GM19463 (cell line): Measurements from ENCODE around the gene TAX1BP1.

Experiments used
- ATAC-seq: cut with Tn5 transposase; IDR thresholded peaks from one replicate; pipeline ENCODE4 v1.9.1; 2021; ENCODE audit warnings: mild to moderate bottlenecking, moderate library complexity; ENCODE audit not compliant: unreplicated experiment

TAX1BP1 gene

DNA sequence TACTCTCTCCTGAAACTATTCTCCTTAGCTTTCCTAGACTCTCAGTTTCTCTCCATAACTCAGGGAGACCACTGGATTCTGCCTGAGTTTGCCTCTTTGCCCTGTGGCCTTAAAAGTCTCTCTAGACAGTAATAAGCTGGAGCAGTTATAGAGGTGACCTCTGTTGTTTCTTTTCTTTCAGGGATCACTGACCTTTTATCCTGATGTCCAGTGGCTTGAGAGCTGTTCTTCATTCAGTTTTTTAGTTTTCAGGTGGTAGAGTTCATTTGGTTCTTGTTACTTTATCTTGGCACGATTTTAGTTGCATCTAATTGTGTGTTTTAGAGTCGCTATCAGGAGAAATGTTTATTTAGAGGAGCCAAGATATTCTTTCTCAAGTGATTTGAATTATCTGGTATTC lies 37.7 kb downstream of the TAX1BP1 start:
- ATAC-seq, result no peak

DNA sequence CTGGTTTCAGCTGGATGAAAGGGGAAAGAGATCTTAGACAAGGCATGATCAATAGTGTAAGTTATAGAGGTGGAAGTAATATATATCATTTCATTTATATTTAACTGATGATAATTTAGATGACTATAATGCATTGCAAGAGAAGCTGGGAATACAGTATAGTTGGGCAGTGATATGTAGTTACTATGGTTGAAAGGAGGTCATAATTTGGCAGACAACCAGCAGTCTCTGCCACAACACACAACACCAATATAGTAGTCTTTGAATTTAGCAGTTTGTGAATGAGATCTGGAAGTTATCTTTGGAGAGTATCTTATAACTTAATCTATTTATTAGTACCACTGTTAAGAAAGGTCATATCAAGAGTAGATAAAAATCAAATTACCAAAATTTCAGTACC lies 39.9 kb downstream of the TAX1BP1 start:
- ATAC-seq, result no peak

DNA sequence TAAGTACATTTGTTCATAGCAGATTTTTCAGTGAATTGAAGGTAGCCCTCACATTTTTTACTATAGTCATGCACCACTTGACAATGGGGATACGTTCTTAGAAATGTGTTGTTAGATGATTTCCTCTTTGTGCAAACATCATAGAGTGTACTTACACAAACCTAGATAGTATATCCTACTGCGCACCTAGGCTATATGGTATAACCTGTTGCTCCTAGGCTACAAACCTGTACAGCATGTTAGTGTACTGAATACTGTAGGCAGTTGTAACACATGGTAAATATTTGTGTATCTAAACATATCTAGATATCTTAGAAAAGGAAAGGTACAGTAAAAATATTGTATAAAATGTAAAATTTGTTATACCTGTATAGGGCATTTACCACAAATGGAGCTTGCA lies 41.2 kb downstream of the TAX1BP1 start:
- no peak for ATAC-seq

DNA sequence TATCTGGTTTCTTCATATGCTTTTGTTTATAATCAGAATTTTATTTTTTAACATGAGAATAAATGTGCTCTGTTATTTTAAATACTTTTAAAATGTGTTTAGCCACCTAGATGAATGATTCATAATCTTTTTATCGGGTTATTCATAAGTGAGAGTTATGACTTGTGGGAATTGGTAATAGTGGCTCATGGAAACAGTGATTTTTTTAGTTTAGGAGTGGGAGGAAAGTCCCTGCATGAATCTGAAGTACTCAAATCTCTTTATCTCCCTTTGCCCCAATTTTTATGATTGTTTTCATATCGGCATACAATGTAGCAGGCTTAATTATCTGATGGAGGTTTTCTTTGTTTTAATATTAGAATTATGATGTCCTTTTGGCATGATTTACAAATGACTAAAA lies 42.9 kb downstream of the TAX1BP1 start:
- no peak for ATAC-seq

DNA sequence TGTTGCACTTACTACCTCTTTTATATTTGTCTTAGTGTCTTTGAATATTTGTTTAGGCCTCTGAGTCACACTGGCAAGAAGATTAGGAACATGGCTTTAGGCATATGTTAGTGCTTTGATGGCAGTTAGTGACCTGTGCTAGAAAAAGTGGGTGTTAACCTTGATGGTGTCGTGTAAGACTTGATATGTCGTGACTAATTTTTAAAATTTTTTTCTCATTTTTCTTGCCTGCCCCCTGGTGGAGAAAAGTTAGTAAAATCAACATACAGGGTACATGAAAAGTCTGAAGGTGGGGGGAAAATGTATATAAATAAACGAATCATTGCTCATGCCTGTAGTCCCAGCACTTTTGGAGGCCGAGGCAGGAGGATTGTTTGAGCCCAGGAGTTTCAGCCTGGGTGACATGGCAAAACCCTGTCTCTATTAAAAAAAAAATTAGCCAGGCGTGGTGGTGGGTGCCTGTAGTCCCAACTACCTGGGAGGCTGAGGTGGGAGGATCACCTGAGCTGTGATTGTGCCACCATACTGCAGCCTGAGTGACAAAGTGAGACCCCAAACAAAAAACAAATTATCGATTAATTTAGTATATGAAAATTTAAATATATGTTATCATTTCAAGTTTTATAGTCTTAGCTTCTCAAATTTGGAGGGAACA lies 44.6 kb downstream of the TAX1BP1 start:
- ATAC-seq, result no peak

DNA sequence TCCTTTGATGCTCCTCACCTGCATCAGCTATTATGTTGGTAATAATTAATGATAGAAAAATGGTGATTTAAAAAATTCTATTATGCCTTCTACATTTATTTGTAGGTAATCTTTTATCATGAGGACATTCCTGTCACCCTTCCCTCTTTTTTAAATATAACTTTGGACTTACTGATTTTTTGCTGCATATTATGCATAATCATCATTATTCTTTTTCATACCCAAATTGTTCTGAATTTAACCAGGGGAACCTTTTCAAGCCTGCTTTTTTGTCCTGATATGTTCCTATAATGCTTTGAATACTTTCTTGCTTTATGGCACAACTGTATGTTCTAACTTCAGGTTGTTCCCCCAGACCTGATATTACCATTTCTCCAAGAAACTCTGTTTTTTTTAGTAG lies 48.5 kb downstream of the TAX1BP1 start:
- no peak for ATAC-seq

DNA sequence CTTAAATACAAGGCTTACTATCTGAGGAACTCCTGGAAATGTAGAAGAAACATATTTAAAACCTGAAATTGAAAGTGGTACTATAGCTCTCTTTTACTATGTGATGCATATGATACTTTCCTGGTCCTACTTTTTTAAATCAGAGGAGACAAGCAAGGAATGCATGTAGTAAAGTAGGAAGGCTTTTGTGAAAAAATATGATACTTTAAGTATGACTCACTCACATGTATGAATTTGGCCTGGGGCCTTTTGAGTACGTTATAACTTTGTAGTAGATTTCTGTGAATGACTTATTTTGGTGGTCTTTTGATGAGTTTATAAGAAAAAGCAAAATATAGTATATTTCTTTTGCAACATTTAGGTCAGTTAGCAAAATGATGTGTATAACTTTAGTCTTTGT lies 53.8 kb downstream of the TAX1BP1 start:
- ATAC-seq, result no peak

DNA sequence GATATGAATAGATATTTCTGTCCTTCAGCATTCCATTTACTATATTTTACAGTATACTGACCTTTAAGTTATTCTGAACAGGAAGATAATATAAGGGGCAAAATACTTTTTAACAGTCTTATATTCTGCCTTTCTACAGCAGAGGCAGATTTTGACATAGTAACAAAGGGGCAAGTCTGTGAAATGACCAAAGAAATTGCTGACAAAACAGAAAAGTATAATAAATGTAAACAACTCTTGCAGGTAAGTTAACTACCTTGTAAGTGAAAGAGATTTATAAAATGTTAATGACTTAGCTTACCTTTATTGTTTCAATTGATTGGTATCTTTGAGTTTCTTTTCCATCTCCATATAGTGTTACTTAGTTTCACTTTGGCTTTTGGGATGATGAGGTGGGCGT lies 56.0 kb downstream of the TAX1BP1 start:
- no peak for ATAC-seq

DNA sequence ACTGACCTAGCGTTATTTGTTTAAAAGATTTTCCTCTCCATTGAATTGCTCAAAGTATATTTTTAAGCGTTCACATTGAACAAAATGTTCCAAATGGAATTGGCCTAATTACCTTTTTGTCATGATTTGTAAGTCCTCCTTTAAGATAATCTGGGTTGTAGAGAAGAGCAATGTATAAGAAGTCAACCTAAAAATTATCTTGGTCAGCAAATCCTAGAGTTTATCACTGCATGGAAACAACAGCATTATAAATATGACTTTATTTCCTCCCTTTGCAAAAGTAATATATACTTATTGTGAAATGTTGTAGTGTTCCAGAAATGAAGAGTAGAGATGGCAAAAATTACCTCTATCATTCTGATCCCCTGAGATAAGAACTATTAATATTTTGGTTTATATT lies 59.2 kb downstream of the TAX1BP1 start:
- no peak for ATAC-seq

DNA sequence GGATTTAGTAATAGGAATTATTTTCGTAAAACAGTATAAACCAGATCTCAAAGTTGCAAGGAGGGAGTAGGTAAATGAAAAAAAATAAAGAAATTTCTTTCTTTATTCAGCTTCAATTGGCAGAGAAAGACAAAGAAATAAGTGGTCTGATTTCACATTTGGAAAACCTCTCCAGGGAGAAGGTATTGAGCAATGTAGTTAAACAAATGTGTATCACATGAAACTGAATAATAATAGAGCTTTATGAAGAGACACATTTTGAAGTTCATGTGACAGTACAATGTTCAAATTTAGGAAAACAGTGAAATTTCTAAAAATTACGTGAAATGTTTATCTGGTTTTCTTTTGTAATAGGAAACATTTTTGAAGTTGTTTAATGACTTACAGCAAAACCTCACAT lies 63.0 kb downstream of the TAX1BP1 start:
- ATAC-seq, result no peak

DNA sequence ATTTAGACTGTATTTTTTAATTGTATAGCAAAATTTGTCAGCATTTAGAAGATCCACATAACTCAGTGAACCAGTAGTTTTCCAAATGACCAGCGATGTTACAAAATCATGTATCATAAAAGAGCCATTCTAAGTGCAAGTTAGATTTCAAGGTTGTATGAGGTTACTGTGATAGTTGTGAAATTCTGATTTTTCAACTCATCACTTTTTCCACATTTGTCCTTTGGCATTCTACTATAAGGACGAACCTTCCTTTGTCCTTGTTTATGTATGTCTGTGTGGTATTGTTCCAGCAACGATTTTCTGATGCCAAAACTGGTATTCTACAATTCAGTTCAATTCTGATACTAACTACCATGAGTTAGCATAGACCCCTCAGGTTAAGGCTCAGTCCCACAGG lies 64.2 kb downstream of the TAX1BP1 start:
- ATAC-seq, result no peak

DNA sequence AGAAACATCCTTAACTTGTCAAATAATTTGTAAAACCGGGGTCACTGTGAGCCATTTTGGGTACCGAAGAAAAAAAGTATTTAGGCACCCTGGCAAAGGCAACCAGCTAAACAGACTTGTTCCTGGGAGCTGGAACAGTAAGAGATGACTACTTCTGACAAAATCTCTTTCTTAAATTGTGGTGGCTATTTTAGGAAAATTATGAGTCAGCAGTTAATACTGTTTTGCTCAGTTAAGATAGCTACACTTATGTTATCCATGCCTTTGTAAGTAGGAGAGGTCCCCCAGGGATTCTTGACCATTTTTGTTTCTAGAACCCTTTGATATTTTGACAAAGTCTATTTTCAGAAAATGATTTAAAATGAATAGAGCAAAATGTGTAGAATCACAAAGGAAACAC lies 68.7 kb downstream of the TAX1BP1 start:
- no peak for ATAC-seq

DNA sequence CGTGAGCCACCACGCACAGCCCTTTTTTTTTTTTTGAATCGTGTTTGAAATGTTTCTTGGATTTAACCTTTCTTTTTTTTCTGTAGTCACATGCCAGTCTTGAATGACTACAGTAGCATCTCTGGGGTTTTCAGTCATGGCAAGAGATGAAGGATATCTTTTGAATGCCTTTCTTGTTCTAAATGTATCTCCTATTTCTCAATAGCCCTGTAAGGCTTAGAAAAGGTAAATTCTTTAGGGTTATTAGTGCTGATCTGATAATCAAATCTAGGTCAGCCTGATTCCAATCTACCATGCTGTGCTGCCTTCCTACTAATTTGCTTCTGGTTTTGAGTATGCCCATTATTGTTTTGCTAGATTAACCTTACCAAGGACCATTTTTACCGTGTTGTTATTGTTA lies 70.2 kb downstream of the TAX1BP1 start:
- ATAC-seq, result no peak

DNA sequence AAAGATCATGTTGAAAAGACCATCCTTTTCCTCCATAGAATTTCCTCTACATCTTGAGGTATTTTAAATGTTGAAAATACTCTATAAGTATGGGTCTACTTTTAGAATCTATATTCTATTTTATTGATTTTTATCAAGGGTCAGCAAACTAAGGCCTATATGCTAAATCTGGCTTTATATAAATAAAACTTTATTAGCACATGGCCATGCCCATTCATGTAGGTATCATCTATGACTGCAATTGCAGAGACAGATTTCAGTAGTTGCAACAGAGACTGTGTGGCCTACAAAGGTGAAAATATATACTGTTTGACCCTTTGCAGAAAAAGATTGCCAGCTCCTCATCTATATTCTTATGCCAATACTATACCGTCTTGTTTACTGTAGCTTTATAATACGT lies 72.7 kb downstream of the TAX1BP1 start:
- ATAC-seq, result no peak

DNA sequence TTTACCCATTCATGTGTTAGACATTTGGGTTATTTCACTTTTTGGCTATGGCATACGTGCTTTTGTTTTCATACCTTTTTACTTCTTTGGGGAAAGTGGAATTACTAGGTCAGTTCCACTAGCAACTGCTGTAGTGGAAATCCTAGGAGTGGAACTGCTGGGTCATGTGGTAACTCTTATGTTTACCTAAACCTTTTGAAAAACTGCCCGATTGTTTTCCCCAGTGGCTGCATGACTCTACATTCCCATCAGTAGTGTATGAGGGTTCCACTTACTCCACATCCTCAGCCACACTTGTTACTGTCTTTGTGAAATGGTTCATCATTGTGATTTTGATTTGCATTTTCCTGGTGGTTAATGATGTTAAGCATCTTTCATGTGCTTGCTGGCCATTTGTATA lies 82.3 kb downstream of the TAX1BP1 start:
- ATAC-seq, result no peak

DNA sequence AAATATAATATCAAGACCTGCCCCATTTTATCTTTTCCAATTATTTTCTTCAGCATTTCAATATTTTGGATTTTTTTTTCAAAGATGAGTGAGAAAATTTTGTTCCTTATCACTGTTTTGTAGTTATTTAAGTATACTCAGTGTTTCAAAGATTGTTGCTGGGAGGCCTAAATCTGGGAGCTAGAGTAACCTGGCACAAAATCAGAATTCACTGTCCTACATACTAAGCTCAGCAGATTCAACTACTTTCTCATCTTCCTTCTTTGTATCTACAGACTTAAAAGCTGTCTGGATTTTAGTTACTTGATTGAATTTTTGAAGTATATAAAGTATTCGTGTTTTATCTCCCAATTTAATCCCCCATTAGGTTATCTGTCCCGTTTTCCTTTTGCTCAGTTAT lies 85.9 kb downstream of the TAX1BP1 start:
- ATAC-seq, result no peak

DNA sequence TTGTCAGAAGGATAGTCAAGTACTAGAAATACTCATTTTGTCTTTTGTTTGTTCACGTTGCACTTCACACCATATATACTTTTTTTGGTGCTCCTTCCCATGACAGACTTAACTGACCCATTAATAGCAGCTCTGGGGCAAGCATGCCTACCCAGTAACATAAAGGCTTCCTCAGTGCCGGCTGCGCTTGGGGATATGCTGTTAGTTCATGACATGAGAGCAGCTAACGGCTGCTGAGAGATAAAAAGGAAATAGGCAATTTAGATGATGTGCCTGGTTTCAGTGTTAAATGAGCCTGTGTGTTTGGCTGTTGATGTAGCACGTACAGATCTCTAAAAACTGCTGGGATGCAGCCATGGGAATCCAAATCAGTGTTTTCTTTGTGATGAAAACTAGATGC lies 86.4 kb downstream of the TAX1BP1 start:
- no peak for ATAC-seq

DNA sequence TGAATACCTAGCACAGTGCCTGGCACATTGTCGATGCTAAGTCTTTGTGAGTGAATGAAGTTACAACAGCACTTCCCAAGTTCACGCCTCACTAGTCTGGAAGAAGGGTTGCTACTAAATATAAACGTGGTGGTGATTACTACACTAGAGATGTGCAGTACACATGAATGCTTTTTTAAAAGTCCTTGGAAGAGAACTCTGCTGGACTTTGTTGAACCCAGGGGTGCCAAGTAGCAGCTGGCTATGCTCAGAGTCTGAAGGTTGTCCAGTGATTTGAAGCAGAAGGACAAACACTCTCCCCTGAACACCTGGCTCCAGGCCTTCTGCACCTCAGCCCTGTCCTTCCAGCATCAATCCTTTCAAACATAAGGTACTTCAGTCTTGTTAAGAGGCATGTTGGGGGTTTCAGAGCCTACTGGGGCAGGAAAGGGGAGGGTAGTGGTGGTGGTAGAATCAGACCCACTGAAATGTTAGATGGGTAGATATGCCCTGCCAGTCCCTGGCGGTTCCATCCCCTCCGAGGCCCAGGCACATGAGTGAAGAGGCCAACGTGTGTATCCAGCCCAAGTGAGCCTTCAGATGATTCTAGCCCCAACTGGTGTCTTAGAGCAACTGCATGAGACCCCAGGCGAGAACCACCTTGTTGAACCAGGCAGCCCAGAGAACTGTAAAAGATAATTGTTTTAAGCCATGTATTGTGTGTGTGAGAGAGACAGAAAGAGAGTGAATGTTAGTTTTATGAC lies 94.4 kb downstream of the TAX1BP1 start:
- no peak for ATAC-seq

DNA sequence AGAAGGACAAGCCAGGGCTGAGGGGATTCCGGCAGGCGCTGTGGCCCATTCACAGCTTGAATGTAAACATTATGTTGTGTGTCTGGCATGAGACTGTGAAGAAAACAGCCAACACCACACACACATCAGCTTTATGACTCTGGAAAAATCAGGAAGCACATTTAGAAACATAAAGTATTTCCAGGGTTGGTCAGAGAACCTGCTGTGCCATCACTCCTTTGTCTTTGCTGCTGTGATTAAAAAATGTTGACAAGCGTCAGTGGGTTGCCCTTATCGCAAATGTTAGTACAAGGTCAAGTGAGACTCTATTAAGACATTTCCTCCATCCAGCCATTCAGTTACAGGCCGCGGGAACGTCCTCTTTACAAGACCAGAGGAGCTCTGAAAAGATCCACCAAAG lies 95.4 kb downstream of the TAX1BP1 start:
- ATAC-seq, result no peak

DNA sequence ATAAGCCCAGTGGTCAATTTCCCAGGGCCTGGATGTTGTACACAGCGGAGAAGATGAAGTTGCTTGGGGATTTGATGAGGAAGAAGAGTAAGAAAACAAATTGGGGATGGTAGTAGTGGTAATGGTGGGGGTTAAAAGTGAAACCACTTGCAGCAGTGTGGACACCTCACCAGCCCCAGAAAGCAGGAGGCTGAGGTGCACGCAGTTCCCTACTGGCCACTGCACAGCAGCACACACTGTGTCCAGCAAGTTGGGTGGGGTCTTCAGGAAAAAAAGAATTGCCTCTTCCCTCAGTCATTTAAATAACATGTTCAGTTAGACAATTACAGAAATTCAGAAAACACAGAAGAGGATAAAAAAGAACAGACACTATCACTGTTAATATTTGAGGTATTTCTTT lies 96.6 kb downstream of the TAX1BP1 start:
- no peak for ATAC-seq

DNA sequence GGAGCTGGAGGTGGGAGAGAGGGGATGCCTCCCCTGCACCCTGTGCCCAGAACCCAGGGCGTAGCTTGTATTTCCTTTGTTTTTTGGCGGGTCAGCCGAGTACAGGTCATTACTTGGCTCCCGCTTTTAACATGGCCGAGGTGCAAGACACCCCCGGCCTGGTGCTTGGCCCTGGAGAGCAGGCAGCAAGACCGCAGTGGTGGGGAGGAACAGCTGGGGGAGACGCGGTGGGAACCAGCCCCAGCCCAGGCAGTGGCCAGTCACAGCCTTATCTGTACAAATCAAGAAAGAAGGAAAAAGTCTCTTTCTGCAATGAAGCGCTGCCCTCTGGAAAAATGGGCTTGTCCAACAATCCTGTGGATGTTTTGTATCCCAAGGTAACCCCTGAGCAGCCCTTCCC lies 99.1 kb downstream of the TAX1BP1 start:
- ATAC-seq, result no peak

DNA sequence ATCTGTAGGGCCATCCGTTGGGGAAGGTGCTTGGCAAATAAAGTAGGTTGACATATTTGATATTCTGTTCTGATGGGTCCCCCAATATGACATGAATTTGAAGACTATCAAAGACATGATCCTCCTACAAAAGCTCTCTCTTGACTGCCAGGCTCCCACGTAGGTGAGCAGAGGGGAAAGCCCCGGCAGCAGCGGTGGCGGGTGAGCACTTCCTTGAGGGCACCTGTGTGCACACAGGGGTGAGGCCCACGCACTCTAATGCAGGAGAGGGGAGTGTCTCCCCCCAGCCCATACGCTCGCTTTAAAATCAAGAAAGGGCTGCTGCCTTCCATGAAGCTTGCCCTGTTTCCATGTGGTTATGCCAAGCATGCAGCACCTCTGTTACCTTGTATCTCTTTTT lies 100.4 kb downstream of the TAX1BP1 start:
- no peak for ATAC-seq
